ENCODE measurements around the gene GNG3.
"Not testable (repeated sequence)": the region's sequence is repeated elsewhere in the genome, so short reads cannot be mapped to it uniquely, and the experiment has no call there.

The GNG3 gene

GRCh38 chr11:62687508-62688396, 19.7 kb upstream of the GNG3 start:
- no peak for DNase-seq (ENCODE audit: low read depth)

GRCh38 chr11:62688491-62688890, 19.0 kb upstream of the GNG3 start:
- DNase-seq (ENCODE audit: low read depth) = no peak

DNA sequence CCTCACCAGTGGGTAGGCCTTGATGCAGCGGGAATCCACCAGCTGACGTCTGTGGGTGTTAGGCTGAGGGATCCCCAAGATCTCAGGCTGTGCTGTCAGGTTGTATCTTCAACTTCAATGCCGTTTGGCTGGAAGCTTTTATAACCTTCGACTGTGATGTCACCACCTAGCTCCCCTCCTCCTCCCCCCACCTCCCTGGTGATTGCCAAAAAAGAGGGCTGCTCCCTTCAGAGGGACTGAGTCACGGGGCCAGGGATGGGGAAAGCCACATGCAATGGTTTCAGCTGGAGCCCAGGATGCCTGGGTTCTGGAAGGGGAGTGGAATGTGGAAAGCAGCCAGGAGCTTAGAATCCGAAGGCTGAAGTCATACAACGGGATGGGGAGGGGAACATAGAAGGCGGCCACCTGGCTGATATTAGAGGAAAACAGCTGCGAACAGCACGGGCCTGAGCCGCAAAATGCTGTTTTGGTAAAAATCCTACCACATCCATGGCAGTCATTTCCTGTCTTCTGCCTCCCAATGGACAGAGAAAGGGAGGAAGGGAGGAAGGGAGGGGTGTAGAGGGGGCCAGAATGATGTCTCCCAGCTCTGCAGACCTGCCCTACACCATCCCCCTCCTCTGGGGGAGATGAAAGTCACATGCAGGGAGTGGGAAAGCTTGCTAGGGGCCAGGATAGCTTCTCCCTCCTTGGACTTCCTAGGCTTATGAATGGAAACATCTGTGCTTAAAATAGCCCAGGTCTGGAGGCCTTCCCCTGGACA, 17.9 kb upstream of the GNG3 start, which contains the start of gene LRRN4CL:
LRRN4CL (minus strand) TSS at position 110 of the 763 bp plus-strand sequence. CDS start 1,022 bp downstream, outside the sequence.
- peak; percentile 98 for DNase-seq (ENCODE audit: low read depth)

DNA sequence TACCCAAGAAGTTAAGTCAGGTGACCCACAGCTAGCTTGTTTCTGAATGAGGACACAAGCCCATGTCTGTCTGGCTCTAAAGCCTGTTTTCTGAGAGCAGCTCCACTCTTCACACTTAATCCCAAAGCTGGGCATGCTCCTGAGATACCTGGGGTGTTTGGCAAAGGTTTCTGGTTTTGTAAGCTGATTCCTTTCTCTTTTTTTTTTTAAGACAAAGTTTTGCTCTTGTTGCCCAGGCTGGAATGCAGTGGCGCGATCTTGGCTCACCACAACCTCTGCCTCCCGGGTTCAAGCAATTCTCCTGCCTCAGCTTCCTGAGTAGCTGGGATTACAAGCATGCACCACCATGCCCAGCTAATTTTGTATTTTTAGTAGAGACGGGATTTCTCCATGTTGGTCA, 13.9 kb upstream of the GNG3 start:
- not testable (repeated sequence) for DNase-seq (ENCODE audit: low read depth)

DNA sequence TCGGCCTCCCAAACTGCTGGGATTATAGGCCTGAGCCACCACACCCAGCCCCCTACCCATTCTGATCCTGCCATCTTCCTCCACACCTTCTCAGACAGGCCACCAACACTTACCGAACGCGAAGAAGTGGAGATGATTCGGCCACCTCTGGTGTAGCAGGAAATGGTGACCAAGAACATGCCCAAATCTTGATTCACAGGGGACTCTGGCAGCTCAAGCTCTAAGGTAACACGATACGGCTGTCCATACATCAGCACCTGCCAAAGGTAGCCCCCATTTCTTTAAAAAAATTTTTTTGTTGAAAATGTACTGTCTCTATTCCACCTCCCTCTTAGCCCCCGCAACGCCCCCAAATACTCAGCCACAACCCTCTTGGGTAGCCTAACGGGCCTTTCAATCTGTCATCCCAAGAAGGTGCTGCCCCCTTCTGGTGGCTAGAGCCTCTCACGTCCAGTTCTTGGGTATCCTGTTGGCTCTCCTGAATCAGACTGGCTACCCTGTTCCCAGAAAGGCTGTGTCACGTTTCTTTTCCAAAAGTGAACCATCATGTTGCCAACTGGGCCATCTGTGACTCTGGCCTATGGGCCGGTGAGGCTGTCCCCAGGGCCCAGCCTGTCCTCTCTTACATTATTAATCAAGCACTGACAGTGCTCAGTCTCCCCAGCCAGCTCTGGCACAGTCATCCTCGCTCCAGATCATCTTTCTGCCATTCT, 12.9 kb upstream of the GNG3 start:
- peak; percentile 72 for DNase-seq (ENCODE audit: low read depth)

DNA sequence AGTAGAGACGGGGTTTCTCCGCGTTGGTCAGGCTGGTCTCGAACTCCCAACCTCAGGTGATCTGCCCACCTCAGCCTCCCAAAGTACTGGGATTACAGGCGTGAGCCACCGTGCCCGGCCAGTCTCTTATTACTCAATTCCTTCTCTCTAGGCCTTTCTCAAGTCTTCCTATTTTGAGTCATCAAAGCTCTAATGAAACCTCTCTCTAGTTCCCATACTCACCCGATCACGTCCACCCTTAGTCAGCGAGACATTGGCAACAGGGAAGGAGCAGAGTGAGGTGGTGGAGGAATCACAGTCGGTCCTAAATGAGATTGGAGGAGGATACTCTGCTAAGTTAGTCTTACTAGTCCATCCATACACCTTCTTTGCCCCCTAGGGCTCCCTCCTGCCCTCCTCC, 5.2 kb upstream of the GNG3 start:
- DNase-seq (ENCODE audit: low read depth) = no peak

- not testable (repeated sequence) for DNase-seq (ENCODE audit: low read depth)
These were observed 3.6 kb upstream of the GNG3 start for GRCh38 chr11:62703921-62704320.

DNA sequence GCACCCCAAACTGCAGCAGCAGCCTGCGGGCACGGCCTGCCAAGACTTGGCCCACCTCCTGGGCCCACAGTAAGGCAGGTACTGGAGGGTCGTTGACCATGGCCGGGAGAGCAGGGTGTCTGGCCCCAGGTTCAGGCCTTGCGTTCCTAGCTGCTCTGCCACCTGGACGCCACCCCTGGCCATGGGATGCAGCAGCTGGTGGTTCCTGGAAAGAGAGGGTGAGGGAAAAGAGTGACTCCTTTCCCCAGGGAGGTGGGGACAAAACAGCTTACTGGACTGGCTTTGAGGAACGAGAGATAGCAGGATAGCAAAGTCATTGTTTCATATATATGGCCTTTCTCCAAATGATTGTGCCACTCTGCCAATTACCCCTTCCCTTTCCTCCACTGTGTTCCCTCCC, 2.1 kb upstream of the GNG3 start:
- no peak for DNase-seq (ENCODE audit: low read depth)

DNA sequence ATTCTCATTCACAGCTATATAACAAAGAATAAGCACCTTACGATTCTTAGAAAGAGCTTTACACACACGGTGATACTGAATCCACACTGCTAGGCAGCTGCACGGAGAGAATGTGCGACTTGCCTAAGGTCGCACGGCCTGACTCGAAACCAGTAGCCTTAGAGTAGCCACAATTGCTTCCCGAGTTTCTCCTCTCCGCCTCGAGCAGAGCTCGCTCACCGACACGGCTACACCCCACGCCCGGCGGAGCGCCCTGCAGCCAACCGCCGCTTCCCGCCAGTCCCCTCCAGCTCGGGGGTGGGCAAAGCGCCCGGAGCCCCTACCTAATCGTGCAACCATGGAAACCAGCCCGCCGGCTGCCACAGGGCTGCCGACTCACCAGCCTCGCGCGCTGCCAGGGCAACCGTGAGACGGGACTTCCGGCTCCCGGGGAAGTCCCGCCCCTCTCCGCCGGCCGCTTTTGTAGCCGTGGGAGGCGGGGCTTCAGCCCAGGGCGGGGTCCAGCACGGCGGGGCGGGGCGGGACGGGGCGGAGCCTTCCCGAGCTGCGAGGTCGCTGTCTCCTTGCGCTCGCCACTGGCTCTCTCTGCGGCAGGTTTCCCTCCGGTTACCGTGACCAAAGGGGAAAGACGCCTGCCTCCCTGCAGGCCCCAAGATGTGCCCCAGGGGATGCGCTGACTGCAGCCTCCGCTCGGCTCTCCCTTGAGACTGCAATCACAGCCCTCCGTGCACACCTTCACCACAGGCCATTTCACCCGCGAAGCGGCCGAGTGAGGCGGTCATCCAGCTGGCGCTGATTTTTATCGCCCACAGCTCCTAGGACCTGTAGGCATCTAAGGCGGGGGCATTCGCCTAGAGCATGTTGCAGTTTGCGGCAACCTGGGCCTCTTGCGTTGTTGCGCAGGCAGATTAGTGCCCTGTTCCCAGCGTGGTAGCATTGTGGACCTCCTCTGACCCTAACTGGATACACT, 1.3 kb upstream of the GNG3 start:
- peak; percentile 82 for DNase-seq (ENCODE audit: low read depth)

- DNase-seq (ENCODE audit: low read depth) = no peak
These were observed 627 bp upstream of the GNG3 start for GRCh38 chr11:62706850-62707247.

- DNase-seq (ENCODE audit: low read depth) = no peak
These were observed 916 bp downstream of the GNG3 start for GRCh38 chr11:62708392-62708791.

GRCh38 chr11:62708793-62709192, 1.3 kb downstream of the GNG3 start:
- no peak for DNase-seq (ENCODE audit: low read depth)

GRCh38 chr11:62709247-62710000, 1.9 kb downstream of the GNG3 start:
- peak; percentile 94 for DNase-seq (ENCODE audit: low read depth)

- no peak for DNase-seq (ENCODE audit: low read depth)
These were observed 2.5 kb downstream of the GNG3 start for GRCh38 chr11:62710001-62710345.

DNA sequence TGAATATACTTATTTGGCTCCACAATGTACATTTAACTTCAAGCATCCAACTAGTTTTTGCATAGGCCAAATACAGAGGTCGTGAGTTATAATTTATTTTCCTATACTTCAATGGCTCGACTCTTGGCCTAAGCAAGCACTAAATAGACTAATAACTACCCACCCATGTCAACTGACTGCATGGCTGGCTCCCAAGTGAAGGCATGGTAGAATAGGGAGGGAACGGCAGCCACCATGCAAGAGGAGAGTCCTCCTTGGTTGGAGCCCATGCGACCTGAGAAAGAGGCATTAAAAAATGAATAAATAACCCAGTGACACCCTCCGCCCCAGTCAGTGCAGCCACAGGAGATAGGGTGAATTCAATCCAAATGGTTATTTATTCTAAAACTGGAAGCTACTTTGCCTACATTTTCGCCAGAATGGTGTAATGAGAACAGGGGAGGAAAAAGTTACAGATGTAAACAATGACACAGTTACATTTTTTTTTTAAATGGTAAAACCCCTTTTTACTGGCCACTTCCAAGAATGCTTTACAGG, 4.9 kb downstream of the GNG3 start:
- no peak for DNase-seq (ENCODE audit: low read depth)

DNA sequence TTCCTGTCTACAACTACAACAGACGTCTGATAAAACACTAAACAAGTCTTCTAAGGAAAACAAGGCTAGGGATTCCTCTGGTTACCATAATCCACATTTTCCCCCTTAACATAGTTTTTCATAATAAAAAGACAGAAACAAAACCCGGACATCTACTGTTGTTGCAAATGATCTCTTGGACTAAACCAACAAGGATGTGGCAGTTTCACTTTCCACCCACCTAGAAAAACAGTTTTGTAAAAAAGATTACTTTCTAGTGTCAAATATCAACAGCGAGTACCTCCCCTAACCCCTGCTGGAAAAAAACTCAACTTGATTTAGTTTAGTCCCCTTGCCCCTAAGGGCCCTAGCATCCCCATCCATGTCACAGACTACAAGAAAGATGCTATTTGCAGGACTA, 5.4 kb downstream of the GNG3 start:
- no peak for DNase-seq (ENCODE audit: low read depth)

DNA sequence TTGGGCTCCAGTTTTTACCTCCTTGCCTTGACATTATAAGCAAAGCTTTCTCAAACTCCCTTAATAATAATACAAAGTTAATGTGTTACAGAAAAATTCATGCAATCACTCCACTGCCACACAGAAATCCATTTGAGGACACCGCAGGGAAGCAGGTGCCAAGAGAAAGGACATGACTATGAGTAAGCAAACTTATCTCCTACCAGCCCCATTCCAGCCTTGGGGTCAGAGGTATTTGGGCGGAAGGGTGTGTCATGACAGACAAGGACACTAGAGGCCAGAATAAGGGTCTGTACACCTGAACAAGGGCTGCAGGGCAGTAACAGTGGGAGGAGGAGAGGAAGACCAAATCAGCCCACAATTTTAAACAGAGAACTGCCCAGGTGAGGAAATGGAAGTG, 5.9 kb downstream of the GNG3 start:
- DNase-seq (ENCODE audit: low read depth) = no peak

GRCh38 chr11:62715150-62716130, 8.0 kb downstream of the GNG3 start:
- DNase-seq (ENCODE audit: low read depth) = no peak

GRCh38 chr11:62716206-62716605, 8.7 kb downstream of the GNG3 start:
- no peak for DNase-seq (ENCODE audit: low read depth)

Measured in GM04504 (cell line).